ENCODE results near the gene LTBP1. TPM values are rescaled to one million over a fixed set of nuclear protein-coding genes. Genes with fewer than 3 reads are reported as not detected.

LTBP1 gene
- total RNA-seq, 1 experiment from 2014 or later, result 28.5 TPM

DNA sequence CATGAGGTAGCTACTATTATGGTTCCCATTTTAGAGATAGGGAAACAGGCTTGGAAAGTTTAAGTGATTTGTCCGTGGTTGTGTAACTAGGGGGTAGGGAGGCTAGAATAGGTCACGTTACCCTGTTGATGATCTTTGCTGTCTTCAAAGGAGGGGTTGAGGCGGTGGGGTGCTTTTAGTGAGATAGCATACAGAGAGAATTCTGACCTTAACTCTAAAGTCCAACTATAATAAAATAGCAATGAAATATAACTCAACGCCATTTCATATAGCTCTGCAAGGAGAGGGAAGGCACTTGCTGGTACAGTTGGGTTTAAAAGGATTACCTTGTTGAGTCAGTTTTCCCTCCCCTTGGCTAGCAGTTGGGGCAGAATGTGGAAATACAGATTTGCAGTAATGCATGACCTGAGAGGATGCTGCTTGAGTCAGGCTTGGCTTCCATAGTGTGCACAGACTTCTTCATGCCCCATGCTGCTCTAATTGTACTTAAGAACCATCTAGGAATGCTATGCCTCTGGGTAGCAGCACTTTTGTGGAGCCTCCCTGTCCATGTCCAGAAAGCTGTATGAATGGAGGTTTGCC, 143.9 kb downstream of the LTBP1 start:
- Mint-ChIP-seq H3K27me3 (ENCODE audit: low read depth) (peaks cover 4% of the 10 kb centered on the region), H3K4me3 (no peak overlapping the region), H3K9me3 (no peaks in the 10 kb centered on the region), H3K36me3 (ENCODE audit: insufficient read depth in 1 of 3, low read depth in 3 of 3) (no peaks in the 10 kb centered on the region), H3K27ac (no peak overlapping the region), H3K4me1 (no peaks in the 10 kb centered on the region)
- no peak overlapping the region for H4K8ac ChIP-seq (replicated peaks; ENCODE audit: insufficient read length, low read depth, low read length)
- no peak overlapping the region for H3K9ac ChIP-seq (ENCODE audit: extremely low read depth, insufficient read length, low read length)
- H3K79me1 ChIP-seq (ENCODE audit: insufficient read depth, low read depth, low read length, poor library complexity, severe bottlenecking), result no peaks in the 10 kb centered on the region
- H3K23me2 ChIP-seq (ENCODE audit: insufficient read length, low read depth, low read length, poor library complexity, severe bottlenecking), result no peaks in the 10 kb centered on the region
- no peak overlapping the region for H3K56ac ChIP-seq (ENCODE audit: insufficient read length, low read depth, low read length)
- H3K23ac ChIP-seq (ENCODE audit: insufficient read length, low read depth, low read length), result no peak overlapping the region
- H3K9me3 ChIP-seq (ENCODE audit: control insufficient read depth, low read depth, low read length), result no peaks in the 10 kb centered on the region
- TF ChIP-seq CTCF (conservative IDR thresholded peaks at IDR 0.05), result no peak
- no peak overlapping the region for H2BK120ac ChIP-seq (ENCODE audit: low read depth, low read length, poor library complexity, severe bottlenecking)
- H3K27ac ChIP-seq (ENCODE audit: insufficient read length, low read depth, low read length), result no peak overlapping the region
- no CpG with 5 or more reads among the region's 4 CpGs for WGBS (ENCODE audit: extremely low coverage, insufficient read length, low lambda C conversion rate)
- no peaks in the 10 kb centered on the region for H3K4me1 ChIP-seq (ENCODE audit: insufficient read depth, low read length)
- no peak overlapping the region for H2AFZ ChIP-seq (ENCODE audit: low read length)
- H4K20me1 ChIP-seq (ENCODE audit: control insufficient read depth, insufficient read depth, insufficient read length), result no peaks in the 10 kb centered on the region
- H3K14ac ChIP-seq (ENCODE audit: insufficient read depth, low read length), result no peak overlapping the region
- no peaks in the 10 kb centered on the region for H3K27me3 ChIP-seq (ENCODE audit: insufficient read depth, low read length)
- H4K5ac ChIP-seq (ENCODE audit: insufficient read length, low read depth, low read length), result no peak overlapping the region
- no peak overlapping the region for H2BK15ac ChIP-seq (ENCODE audit: low read depth, low read length)
- no peak overlapping the region for H2BK5ac ChIP-seq (ENCODE audit: insufficient read length, low read length)
- no peak overlapping the region for H3K4ac ChIP-seq (ENCODE audit: low read depth, low read length)
- H2BK12ac ChIP-seq (ENCODE audit: insufficient read length, low read depth, low read length), result no peak overlapping the region
- H2AK5ac ChIP-seq (ENCODE audit: insufficient read length, low read length), result no peak overlapping the region
- H3K4me2 ChIP-seq (ENCODE audit: insufficient read depth, insufficient read length, low read length), result no peak overlapping the region
- no peak for DNase-seq
- H3T11ph ChIP-seq (ENCODE audit: low read length), result no peak overlapping the region
- H3K79me2 ChIP-seq (ENCODE audit: insufficient read depth, low read length), result no peaks in the 10 kb centered on the region
- no peak overlapping the region for H4K91ac ChIP-seq (ENCODE audit: insufficient read length, low read depth, low read length)
- no peak overlapping the region for H3K18ac ChIP-seq (ENCODE audit: insufficient read length, low read depth, low read length)
- H2BK20ac ChIP-seq (ENCODE audit: low read depth, low read length, poor library complexity, severe bottlenecking), result no peak overlapping the region
